SU-DHL-6 (cell line): ENCODE results near the gene PDE7B.

Source experiments
- EZH2phosphoT487 ChIP-seq: fragments of 200-600 bp; sonication (generic), shearing (Covaris generic); conservative IDR thresholded peaks from 2 replicates; pipeline ENCODE4 v1.6.1; 2018; ENCODE audit warnings: mild to moderate bottlenecking, antibody characterized with exemption, low read length, moderate library complexity, mixed read lengths
- TF ChIP-seq, protein P1 (sequence below): fragments of 200-600 bp; sonication (generic); IDR thresholded peaks from one replicate; pipeline ENCODE4 v1.5.1; 2017; ENCODE audit warnings: antibody characterized with exemption, mild to moderate bottlenecking, low read length, moderate library complexity; ENCODE audit not compliant: insufficient read depth, poor library complexity, severe bottlenecking

DNA sequence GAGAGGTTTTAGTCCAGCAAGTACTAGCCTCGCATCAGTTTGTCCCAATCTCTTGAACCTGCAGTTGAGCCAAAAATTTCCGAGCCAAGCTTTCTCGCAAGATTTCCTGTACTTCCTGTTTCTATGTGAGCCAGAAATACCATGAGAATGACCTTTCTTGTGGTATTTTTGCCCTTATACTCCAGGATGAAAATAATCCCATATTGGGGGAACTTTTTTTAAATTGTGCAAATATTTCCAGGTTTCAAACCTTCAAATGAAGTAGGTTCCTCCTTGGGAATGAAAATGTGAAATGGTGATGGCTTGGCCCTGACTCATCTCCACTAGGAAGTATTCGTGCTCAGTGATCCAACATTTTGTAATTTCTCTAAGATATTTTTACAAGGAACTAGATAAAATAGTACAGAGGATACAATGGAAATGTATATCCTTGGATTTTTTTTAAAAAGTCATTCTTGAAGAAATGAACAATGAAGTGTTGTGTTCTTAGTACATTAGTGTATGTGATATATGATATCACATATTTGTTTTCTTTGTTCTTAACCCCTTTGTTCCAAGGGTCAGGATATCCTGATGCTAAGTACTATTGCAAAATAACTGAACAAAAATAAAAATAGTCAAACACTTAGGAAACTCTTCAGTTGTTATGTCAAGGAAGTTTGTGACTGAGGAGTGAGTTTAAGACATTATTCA is 184.0 kb downstream of the PDE7B start:
- TF ChIP-seq, protein P1, sequence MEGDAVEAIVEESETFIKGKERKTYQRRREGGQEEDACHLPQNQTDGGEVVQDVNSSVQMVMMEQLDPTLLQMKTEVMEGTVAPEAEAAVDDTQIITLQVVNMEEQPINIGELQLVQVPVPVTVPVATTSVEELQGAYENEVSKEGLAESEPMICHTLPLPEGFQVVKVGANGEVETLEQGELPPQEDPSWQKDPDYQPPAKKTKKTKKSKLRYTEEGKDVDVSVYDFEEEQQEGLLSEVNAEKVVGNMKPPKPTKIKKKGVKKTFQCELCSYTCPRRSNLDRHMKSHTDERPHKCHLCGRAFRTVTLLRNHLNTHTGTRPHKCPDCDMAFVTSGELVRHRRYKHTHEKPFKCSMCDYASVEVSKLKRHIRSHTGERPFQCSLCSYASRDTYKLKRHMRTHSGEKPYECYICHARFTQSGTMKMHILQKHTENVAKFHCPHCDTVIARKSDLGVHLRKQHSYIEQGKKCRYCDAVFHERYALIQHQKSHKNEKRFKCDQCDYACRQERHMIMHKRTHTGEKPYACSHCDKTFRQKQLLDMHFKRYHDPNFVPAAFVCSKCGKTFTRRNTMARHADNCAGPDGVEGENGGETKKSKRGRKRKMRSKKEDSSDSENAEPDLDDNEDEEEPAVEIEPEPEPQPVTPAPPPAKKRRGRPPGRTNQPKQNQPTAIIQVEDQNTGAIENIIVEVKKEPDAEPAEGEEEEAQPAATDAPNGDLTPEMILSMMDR, result no peak
- TF ChIP-seq EZH2phosphoT487, result no peak
